HCT116 (cell line): ENCODE data around the gene AKAP13. TPM values are rescaled to one million over a fixed set of nuclear protein-coding genes. Genes with fewer than 3 reads are reported as not detected.

Source experiments
- ATAC-seq: fragments of 200-7000 bp; cut with Tn5 transposase; 2 replicates; pipeline ENCODE4 v1.9.1; 2020; ENCODE audit warnings: mild to moderate bottlenecking, moderate library complexity
- BruUV-seq: library from RNA; stranded (reverse); fragments of 400-500 nt; replicated peaks from 2 replicates; lab custom pipeline; 2021; lab: Mats Ljungman, UMichigan
- CTCF ChIA-PET: fragments of 300-600 bp; sonication (Branson Sonifier 250); formaldehyde crosslinking; loops from one replicate; lab custom pipeline; 2021; ENCODE audit warnings: antibody characterized with exemption; lab: Charles Lee
- POLR2A ChIA-PET: fragments of 300-600, 350-600 bp; sonication (Branson Sonifier 250); formaldehyde crosslinking; loops from one replicate; lab custom pipeline; 2021; ENCODE audit warnings: antibody characterized with exemption; lab: Charles Lee
- RAD21 ChIA-PET, 2 experiments: fragments of 300-600 bp; sonication (Branson Sonifier 250); formaldehyde crosslinking; loops; one replicate each; lab custom pipeline; 2023; ENCODE audit warnings: low total read pairs in 2 of 2; ENCODE audit not compliant: uncharacterized antibody in 2 of 2, unreplicated experiment in 2 of 2, low non-redundant PET in 1 of 2; lab: Charles Lee
- DNase-seq: peaks from one replicate; pipeline ENCODE4 v3.0.0-alpha.2; 2010; ENCODE audit warnings: low read depth, low spot score
- H2AFZ ChIP-seq: fragments of 200-600 bp; shearing (Covaris generic), sonication (generic); 2 replicates; pipeline ENCODE4 v1.6.1; 2017; ENCODE audit warnings: low read depth, mixed run types, mixed read lengths, antibody characterized with exemption, low read length; ENCODE audit not compliant: poor library complexity, severe bottlenecking
- H3K27ac ChIP-seq: 2 replicates; pipeline ENCODE4 v1.5.1; 2012; ENCODE audit warnings: low read depth, low read length
- H3K27me3 ChIP-seq: fragments of 200-600 bp; sonication (generic); 2 replicates; pipeline ENCODE4 v1.6.1; 2016; ENCODE audit warnings: mixed run types, low read length, mixed read lengths; ENCODE audit not compliant: insufficient read depth
- H3K36me3 ChIP-seq, 2 experiments: fragments of 200-500 bp in 1 of 2; fragments of 200-600 bp in 1 of 2; sonication (Bioruptor generic) in 1 of 2; sonication (generic) in 1 of 2; 2 replicates each; pipeline versions ENCODE4 v1.5.1 to v1.6.1; 2014 to 2016; ENCODE audit warnings: low read length in 2 of 2, inconsistent platforms in 1 of 2, mixed read lengths in 1 of 2, mixed run types in 1 of 2; ENCODE audit not compliant: insufficient read depth in 2 of 2, control insufficient read depth in 1 of 2
- H3K4me1 ChIP-seq, 2 experiments: fragments of 200-600 bp in 1 of 2; sonication (generic) in 1 of 2; 2 replicates each; pipeline versions ENCODE4 v1.5.1 to v1.6.1; 2012 to 2017; ENCODE audit warnings: low read length in 2 of 2, inconsistent platforms in 1 of 2, mild to moderate bottlenecking in 1 of 2, mixed read lengths in 1 of 2, mixed run types in 1 of 2, moderate library complexity in 1 of 2; ENCODE audit not compliant: insufficient read depth in 2 of 2, control insufficient read depth in 1 of 2
- H3K4me2 ChIP-seq: fragments of 200-600 bp; sonication (generic); 2 replicates; pipeline ENCODE4 v1.6.1; 2017; ENCODE audit warnings: mixed run types, low read length, mixed read lengths
- H3K4me3 ChIP-seq, 2 experiments: fragments of 200-600 bp in 1 of 2; sonication (generic) in 1 of 2; replicated peaks in 1 of 2; 2 replicates each; pipeline ENCODE4 v1.5.1; 2011 to 2016; ENCODE audit warnings: low read length in 2 of 2, control low read depth in 1 of 2, low read depth in 1 of 2, mild to moderate bottlenecking in 1 of 2, mixed read lengths in 1 of 2, mixed run types in 1 of 2
- H3K79me2 ChIP-seq: fragments of 200-600 bp; sonication (generic); 2 replicates; pipeline ENCODE4 v1.6.1; 2017; ENCODE audit warnings: mild to moderate bottlenecking, mixed run types, low read length, moderate library complexity, mixed read lengths; ENCODE audit not compliant: insufficient read depth
- H3K9ac ChIP-seq: fragments of 200-600 bp; sonication (generic); 2 replicates; pipeline ENCODE4 v1.6.1; 2016; ENCODE audit warnings: low read length, mixed read lengths
- H3K9me2 ChIP-seq: fragments of 200-600 bp; sonication (generic), shearing (Covaris generic); 2 replicates; pipeline ENCODE4 v1.6.1; 2017; ENCODE audit warnings: mixed run types, mild to moderate bottlenecking, moderate library complexity; ENCODE audit not compliant: insufficient read depth
- H3K9me3 ChIP-seq, 2 experiments: fragments of 200-500 bp in 1 of 2; fragments of 200-600 bp in 1 of 2; sonication (Bioruptor generic) in 1 of 2; sonication (generic) in 1 of 2; 2 replicates each; pipeline ENCODE4 v1.6.1; 2014 to 2017; ENCODE audit warnings: low read length in 2 of 2, mixed read lengths in 2 of 2, inconsistent platforms in 1 of 2, low read depth in 1 of 2, mild to moderate bottlenecking in 1 of 2, mixed run types in 1 of 2, moderate library complexity in 1 of 2; ENCODE audit not compliant: control insufficient read depth in 1 of 2, insufficient read depth in 1 of 2
- H4K20me1 ChIP-seq: fragments of 200-600 bp; sonication (generic), shearing (Covaris generic); 2 replicates; pipeline ENCODE4 v1.6.1; 2017; ENCODE audit warnings: mixed run types, mild to moderate bottlenecking, moderate library complexity; ENCODE audit not compliant: insufficient read depth
- ATF3 ChIP-seq: IDR thresholded peaks from 2 replicates; pipeline ENCODE4 v1.6.1; 2012
- CBX3 ChIP-seq: IDR thresholded peaks from 2 replicates; pipeline ENCODE4 v1.6.1; 2012; ENCODE audit warnings: low read depth
- CEBPB ChIP-seq: IDR thresholded peaks from 2 replicates; pipeline ENCODE4 v1.6.1; 2012; ENCODE audit warnings: low read depth
- CTCF ChIP-seq, 3 experiments: fragments of 200-600 bp in 1 of 3; sonication (generic) in 1 of 3; IDR thresholded peaks in 2 of 3; conservative IDR thresholded peaks in 1 of 3; 2 replicates each; pipeline ENCODE4 v1.5.1; 2012 to 2017; ENCODE audit warnings: low read depth in 2 of 3, low read length in 2 of 3, antibody characterized with exemption in 1 of 3, borderline replicate concordance in 1 of 3, control low read depth in 1 of 3, mild to moderate bottlenecking in 1 of 3, mixed read lengths in 1 of 3, mixed run types in 1 of 3, moderate library complexity in 1 of 3; ENCODE audit not compliant: insufficient read depth in 1 of 3
- ELF1 ChIP-seq: IDR thresholded peaks from 2 replicates; pipeline ENCODE4 v1.6.1; 2012; ENCODE audit warnings: low read depth, borderline replicate concordance
- MAX ChIP-seq: IDR thresholded peaks from 2 replicates; pipeline ENCODE4 v1.6.1; 2012
- POLR2A ChIP-seq: IDR thresholded peaks from 2 replicates; pipeline ENCODE4 v1.7.0; 2011; ENCODE audit warnings: borderline replicate concordance; ENCODE audit not compliant: insufficient read depth, insufficient read length; ENCODE audit errors: extremely low read depth
- POLR2AphosphoS5 ChIP-seq: IDR thresholded peaks from 2 replicates; pipeline ENCODE4 v1.6.1; 2011; ENCODE audit warnings: mild to moderate bottlenecking, low read depth, low read length, moderate library complexity
- REST ChIP-seq: IDR thresholded peaks from 2 replicates; pipeline ENCODE4 v1.6.1; 2012; ENCODE audit warnings: low read depth
- SIN3A ChIP-seq: IDR thresholded peaks from 2 replicates; pipeline ENCODE4 v1.6.1; 2012; ENCODE audit warnings: low read depth
- SP1 ChIP-seq: IDR thresholded peaks from 2 replicates; pipeline ENCODE4 v1.6.1; 2012; ENCODE audit warnings: low read depth
- SRF ChIP-seq: IDR thresholded peaks from 2 replicates; pipeline ENCODE4 v1.6.1; 2012; ENCODE audit warnings: low read depth
- TCF7L2 ChIP-seq: IDR thresholded peaks from 2 replicates; pipeline ENCODE4 v1.7.0; 2011; ENCODE audit warnings: borderline replicate concordance, inconsistent platforms; ENCODE audit not compliant: insufficient read depth, insufficient read length; ENCODE audit errors: extremely low read depth
- YY1 ChIP-seq: IDR thresholded peaks from 2 replicates; pipeline ENCODE4 v1.6.1; 2011; ENCODE audit warnings: low read length, low read depth, moderate library complexity, mild to moderate bottlenecking; ENCODE audit not compliant: insufficient replicate concordance; ENCODE audit errors: extremely low read depth
- ZNF274 ChIP-seq: fragments of 200-500 bp; sonication (Bioruptor generic); IDR thresholded peaks from 2 replicates; pipeline ENCODE4 v1.6.1; 2014; ENCODE audit warnings: mild to moderate bottlenecking, low read depth, low read length, inconsistent platforms
- intact Hi-C: fragments of 100-400 bp; cut with micrococcal nuclease; formaldehyde crosslinking; loops from 2 replicates; pipeline ENCODE4 v1.10.0; 2022
- total RNA-seq: library from RNA; stranded (reverse); gene quantifications from one replicate; pipeline ENCODE4 v1.2.1, GENCODE V29; 2021; ENCODE audit not compliant: unreplicated experiment

AKAP13 gene
- total RNA-seq, 1 experiment from 2014 or later: 43.1 TPM

- ChIA-PET RAD21 (interaction anchor here in 1 of 2 experiments (0.6 kb wide), 1 partner anchor 33 kb away, joined by 3 read pairs; no protein-coding TSS in a partner anchor), POLR2A (no interaction called here), CTCF (interaction anchor here (2.6 kb wide), 1 partner anchor 9 kb away, joined by 9 read pairs; no protein-coding TSS in a partner anchor)
- H3K9me3 ChIP-seq: no peaks in the 10 kb centered on the region
- intact Hi-C loops: no loop called here
- H3K9ac ChIP-seq: no peak overlapping the region
- H3K4me3 ChIP-seq: no peak overlapping the region
- no peaks in the 10 kb centered on the region for H3K9me2 ChIP-seq
- peaks cover 22 to 53% of the 10 kb centered on the region in 2 experiments for H3K4me1 ChIP-seq
- no peaks in the 10 kb centered on the region; the same call in 1 of the 2 replicates for H4K20me1 ChIP-seq
- BruUV-seq: no TSS peak
- no peak for DNase-seq
- no peak overlapping the region for H3K27ac ChIP-seq
- peaks cover 71% of the 10 kb centered on the region for H3K79me2 ChIP-seq
- no peak overlapping the region for H2AFZ ChIP-seq
- H3K27me3 ChIP-seq: no peaks in the 10 kb centered on the region
- no peak overlapping the region for H3K4me2 ChIP-seq
- TF ChIP-seq SIN3A (no peak), CTCF (IDR thresholded peaks at IDR 0.05 in 2 of 3, conservative IDR thresholded peaks at IDR 0.05 in 1 of 3; ENCODE audit: borderline replicate concordance in 1 of 3, insufficient read depth in 1 of 3, low read depth in 2 of 3, low read length in 2 of 3) (no peak), TCF7L2 (no peak), ZNF274 (no peak), REST (no peak), SP1 (no peak), POLR2AphosphoS5 (no peak), ELF1 (no peak), YY1 (no peak), MAX (no peak), SRF (no peak), CBX3 (no peak), POLR2A (no peak), CEBPB (no peak), ATF3 (no peak)
- H3K36me3 ChIP-seq: no peaks in the 10 kb centered on the region
- ATAC-seq: no peak
Measured at GRCh38 chr15:85477061-85477460, 96.7 kb downstream of the AKAP13 start.
